Endometrial microvascular endothelial cells (primary cell): ENCODE data around the gene FAM234A. TPM values are rescaled to one million over a fixed set of nuclear protein-coding genes. Genes with fewer than 3 reads are reported as not detected.

Source experiments
- in situ Hi-C: cut with HindIII; loops from 2 replicates; pipeline ENCODE4 v1.10.0; 2017; ENCODE audit warnings: low sequenced_read_pairs, low pct_unique_long_range_greater_than_20kb; ENCODE audit errors: inconsistent ontology term
- total RNA-seq: library from RNA; depleted of rRNA; stranded (reverse); fragments of >200 nt; gene quantifications from one replicate; pipeline ENCODE4 v1.2.3, GENCODE V29; 2015; ENCODE audit errors: inconsistent ontology term

FAM234A gene
- total RNA-seq, 1 donor from 2014 or later = 89.3 TPM

DNA sequence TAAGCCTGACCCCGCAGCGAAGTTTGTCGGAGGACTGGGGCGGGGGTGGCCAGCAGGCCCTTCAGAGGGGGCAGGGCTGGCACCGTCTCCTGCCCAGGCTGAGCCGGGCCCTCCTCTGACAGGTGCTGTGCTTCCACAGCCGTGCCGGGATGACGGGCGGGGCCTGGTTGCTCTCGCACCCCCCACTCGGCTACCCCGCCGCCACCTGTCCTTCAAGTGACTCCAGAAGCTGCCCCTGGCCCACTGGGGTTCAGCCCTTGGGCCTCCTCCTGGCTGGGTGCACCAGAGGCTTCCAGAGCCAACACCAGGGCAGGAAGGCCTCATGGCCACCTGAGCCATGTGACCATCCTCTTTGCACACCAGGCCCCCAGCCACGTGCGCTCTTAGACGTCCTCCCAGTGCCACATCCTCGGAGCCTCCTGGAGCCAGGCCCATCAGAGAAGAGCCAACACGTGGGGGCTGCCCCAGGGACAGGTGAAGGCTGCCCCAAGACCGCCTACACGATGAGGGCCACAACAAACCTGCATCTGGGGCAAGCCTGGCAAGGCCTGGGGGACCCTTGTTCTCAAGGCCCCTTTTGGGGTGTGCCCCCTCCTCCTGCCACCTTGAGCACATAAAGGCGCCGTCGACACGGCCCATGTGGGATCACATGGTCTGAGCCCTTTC, 55.5 kb downstream of the FAM234A start:
- in situ Hi-C loops = no loop called here

DNA sequence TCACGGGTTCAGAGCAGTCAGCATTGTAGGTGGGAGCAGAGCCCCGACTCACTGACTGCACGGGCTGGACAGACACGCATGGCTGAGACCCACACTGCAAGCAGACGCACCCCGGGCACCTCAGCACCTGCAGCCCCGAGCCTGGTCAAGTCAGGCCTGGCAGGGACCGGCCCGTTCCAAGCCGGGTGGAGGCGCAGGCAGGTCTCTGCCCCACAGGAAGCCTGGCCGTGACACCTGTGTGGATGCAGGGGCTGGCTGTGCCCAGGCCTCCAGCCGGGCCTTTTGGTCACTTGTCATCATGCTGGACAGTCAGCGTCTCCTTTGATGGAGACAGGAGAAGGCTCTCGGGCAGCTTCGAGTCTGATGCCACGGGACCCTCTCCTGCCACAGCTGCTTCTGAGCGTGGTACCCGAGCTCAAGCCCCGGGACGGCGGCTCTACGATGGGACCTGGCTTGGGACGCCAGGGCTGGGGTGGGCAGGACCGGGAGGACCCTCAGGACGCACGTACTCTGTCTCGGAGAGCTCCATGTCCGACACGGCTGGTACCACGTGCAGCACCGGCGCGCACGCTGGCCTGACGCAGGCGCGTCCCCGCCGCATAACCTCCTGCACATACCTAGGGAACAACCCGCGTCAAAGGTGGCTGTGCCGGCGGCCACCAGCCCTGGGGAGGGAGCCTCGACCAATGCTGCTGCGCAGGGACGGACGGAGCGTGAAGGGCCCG, 56.2 kb downstream of the FAM234A start:
- in situ Hi-C loops = no loop called here

DNA sequence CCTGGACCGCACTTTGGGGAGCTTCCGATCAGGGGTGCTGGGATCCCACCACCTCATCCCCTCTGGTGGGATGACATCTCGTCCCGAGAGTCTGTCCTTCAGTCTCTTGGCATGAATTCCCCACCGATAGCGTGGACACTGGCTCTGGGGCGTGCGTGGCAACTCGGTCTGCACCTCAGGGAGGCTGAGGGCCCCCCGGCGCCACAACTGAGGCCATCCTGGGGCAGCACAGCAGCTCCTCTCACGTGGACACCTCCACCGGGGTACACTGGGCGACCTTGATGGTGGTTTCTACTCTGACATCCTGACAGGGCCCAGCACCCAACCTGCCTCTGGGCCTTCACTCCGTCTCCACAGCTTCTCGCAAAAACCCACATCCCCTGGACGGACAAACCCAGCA, 56.9 kb downstream of the FAM234A start:
- in situ Hi-C loops = no loop called here

DNA sequence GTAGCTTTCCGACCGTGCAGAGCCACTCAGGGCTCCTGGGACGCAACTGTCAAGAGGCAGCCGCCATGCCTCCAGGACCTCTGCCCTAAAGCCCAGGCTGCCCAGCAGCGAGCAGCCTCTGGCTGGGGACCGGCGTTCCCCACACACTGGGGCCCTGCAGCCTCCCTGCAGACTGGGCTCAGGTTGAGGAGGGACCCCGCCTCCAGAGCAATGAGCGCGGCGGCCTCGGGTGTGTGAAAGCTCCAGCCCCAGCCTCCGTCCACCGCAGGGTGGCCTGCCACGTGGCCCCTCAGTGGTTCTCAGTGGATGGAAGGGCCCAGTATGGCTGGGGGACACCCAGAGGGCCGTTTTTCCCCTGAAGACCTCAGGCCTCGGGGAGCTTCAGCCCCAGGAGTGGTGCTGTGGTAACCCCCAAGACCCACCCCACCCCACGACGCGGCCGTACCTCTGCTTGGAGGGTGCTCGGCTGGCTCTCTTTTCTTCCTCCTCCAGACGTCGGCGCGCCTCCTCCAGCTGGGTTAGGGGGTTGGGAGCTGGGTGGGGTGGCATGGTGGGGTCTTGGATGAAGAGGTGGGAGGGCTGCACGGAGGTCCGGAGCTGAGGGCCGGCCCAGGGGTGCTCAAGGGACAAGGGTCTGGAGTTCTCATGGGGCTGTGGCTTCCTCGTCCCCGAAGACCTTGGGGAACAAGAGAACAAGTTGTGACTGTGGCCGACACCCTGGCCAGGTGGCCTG, 58.6 kb downstream of the FAM234A start:
- in situ Hi-C loops = no loop called here

GRCh38 chr16:296276-296675, 61.7 kb downstream of the FAM234A start:
- in situ Hi-C loops = no loop called here

- in situ Hi-C loops = no loop called here
Measured at GRCh38 chr16:296806-297510, 62.3 kb downstream of the FAM234A start.

- in situ Hi-C loops = no loop called here
Measured at GRCh38 chr16:297832-298231, 63.2 kb downstream of the FAM234A start.

GRCh38 chr16:301235-301634, 66.6 kb downstream of the FAM234A start:
- in situ Hi-C loops = no loop called here

DNA sequence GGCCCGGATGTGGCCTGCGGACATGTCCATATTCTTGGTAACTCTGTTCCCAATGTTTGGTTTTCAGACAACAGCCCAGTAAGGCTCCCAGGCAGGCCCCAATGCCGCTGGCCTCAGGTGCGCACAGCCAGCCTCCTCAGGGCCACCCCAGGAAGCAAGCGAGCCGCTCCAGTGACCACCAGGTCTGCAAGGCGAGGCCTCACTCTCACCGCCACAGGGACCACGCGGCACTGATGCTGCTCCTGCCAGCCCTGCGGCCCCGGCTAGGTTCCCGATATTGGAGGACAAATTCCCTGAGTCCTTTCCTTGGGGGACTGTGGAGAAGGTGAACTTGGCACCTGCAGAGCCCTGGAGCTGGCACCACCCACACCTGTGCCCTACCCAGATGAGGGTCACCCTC, 67.3 kb downstream of the FAM234A start:
- in situ Hi-C loops = no loop called here

DNA sequence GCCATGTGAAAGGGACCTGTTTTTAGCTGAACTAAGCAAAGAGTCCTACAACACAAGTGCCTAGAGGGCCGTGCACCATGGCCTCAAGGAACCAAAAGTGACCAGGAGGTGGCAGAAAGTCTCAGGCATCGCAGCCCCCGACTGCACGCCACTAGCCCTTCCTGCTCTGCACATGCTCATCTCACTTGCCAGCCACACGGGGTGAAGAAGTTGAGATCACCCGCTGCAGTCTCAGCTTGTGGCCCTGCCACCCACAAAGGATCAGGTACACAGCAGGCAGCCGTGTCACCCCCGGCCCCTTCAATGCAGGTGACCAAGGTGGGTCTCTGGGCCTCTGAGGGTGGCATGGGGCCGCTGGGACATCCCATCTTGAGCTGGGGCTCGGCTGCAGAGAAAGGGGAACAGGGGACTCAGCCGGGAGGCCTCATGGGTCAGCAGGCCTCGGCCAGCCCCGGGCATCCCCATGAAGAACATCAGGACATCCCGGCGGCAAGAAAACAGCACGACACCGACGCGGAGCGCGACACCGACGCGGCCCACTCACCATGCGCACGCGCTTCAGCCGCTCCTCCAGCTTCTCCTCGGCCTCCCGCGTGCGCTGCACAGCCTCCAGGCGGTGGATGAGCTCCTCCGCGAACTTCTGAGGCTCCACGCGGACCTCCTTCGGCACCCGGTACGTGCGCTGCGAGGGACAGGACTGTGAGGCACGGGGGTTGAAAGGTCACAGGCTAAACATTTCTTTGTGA, 69.3 kb downstream of the FAM234A start:
- in situ Hi-C loops = no loop called here

DNA sequence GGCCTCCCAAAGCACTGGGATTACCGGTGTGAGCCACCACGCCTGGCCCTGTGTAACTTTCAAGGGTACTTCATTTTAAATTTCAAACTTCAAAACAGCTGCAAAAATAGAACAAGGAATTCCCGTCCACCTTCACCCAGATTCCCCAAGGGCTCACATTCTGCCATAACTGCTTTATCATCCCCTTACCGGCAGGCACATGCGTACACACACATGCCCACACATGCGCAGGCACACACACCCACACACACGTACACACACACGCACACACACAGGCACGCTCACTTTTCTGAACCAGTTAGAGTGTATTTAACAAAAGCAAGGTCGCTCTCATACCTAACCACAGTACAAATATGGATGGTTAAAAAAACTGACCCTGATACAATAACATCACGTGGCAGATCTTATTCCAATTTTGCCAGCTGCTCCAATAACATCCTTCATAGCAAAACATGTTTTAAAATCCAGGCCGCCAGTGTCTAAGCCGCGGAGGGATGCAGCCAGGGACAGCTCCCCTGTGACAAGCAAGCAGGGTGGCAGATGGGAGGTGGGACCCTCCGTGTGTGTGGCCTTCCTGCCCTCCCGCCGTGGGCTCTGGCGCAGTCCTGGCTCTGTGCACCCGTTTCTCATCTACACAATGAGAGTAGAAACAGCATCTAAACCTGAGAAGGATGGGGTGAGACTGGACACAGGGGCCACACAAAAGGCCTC, 71.5 kb downstream of the FAM234A start:
- in situ Hi-C loops = no loop called here

DNA sequence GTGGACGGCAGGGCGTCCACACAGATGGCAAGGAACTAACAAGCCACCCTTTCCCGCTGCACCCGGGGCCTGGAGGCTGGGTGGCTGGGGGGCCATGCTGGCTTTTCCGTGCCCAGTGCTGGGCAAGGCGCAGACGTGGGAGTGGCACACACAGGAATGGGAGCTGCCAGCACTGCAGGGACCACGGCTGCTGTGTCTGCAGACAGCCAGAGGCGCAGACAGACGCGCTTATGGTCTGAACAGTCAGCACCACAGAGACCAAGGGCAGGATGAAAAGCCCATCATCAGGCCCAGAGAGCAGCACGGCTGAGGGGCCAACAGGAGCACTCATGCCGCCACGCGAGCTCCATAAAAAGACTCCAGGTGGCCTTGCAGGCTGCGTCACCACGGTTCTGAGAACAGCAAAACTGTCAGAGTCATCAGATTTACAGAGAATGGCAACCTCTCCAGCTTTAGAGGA, 72.3 kb downstream of the FAM234A start:
- in situ Hi-C loops = no loop called here

DNA sequence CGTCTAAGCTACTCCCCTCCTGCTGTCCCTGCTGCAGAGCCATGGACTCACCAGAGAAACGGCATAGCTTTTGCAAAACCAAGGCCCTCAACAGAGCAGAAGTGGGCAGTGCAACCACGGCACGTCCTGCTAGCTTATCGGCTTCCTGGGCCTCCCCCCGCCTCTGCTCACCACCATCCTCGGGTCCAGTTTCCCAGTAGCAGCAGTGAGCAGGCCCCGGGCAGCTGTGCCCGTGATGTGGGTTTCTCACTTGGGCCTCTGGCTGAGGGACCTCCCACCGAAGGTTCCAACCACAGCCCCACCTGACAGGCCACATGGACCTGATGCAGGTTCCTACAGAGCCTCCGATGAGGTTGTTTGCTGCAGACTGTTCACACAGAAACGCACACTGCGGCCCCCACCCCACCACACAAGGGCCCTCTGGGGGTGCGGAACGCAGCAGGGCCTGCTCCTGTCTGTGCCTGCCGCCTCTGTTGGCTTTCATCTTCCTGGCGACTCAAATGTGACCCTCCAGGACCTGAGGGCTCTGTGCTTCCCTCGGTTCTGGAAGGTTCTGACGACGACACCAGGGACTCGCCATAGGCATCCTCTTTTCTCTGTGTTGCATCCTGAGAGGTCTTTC, 73.2 kb downstream of the FAM234A start:
- in situ Hi-C loops = no loop called here

DNA sequence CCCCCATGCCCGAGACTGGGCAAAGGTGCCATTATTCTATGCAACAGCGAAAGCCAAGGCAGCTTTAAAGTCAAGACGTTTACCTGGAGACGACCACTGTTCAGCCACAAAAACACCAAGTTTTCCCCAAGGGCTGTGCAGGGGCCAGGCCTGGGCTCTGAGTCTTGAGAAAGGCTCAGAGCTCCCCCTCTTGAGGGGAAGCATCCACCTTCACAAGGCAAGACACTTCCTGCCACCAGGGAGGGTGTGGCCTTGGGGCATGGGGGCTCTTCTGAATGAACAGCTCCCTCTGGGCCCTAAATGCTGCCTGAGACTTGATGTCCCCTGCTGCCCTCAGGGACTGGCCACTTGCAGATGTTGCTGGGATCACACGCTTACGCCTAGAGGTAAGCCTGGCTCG, 74.9 kb downstream of the FAM234A start:
- in situ Hi-C loops = no loop called here

GRCh38 chr16:311725-312124, 77.1 kb downstream of the FAM234A start:
- in situ Hi-C loops = no loop called here

GRCh38 chr16:314351-314750, 79.7 kb downstream of the FAM234A start:
- in situ Hi-C loops = no loop called here

DNA sequence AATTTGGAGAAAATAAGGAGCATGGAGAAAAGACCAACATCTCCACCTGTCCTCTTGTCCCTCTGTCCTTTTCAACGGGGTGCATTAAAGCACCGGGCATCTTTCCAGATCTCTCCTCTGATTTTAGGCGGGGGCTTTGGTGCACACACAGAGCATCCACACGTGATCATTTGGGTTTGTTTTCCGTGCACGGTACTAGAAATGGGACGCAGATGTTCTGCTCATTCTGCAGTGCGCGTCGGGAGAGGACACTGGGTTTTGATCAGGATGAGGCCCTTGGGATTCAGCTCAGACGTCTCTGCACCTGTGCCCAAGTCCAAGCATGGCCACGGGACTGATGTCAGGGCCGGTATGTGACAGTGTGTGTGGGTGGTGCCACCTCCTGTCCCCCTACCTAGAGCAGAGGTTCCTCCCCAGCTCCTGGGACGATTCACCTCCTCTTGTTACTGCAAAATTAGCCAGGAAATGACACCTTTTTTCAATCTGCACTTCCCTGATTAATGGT, 80.2 kb downstream of the FAM234A start:
- in situ Hi-C loops = no loop called here
